ENCODE data around the gene HCFC2.

DNA sequence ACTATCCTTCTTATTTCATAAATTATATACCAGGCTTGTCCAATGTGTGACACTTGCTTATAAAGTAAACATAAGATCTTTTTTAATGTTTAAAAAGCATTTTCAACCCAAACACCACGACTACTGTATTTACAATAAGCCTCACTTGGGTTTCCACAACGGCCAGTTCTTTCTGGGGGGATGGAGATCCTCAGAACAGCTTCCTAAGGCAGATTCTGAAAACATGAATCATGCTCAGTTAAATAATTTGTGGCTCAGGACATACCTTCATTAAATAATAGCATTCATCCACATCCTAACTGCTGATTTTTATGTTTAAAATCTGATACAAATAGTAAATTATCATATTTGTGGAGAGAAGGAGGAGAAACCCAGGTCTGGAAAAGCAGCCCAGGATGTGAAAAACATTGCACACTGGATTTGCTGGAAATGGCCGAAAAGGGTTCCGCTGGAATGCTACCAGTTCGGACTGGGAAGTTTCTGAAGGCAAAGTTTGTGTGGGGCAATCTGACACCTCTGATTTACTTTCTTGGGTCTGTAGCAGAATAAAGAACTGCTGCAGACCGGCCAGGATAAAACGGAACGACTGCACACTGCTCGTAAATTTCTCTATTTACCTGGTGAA, 14.9 kb upstream of the HCFC2 start:
- TF ChIP-seq ZBTB11 (tag by site-specific recombination; conservative IDR thresholded peaks at IDR 0.05; ENCODE audit: low read depth) (no peak), ZNF530 (tag by site-specific recombination; IDR thresholded peaks at IDR 0.05; ENCODE audit: low read depth) (no peak), ZFP3 (tag by site-specific recombination; IDR thresholded peaks at IDR 0.05; ENCODE audit: low read depth) (no peak), ZNF174 (tag by site-specific recombination; IDR thresholded peaks at IDR 0.05) (no peak), ZSCAN30 (tag by site-specific recombination; IDR thresholded peaks at IDR 0.05) (no peak)
- TF ChIP-seq, protein P1, sequence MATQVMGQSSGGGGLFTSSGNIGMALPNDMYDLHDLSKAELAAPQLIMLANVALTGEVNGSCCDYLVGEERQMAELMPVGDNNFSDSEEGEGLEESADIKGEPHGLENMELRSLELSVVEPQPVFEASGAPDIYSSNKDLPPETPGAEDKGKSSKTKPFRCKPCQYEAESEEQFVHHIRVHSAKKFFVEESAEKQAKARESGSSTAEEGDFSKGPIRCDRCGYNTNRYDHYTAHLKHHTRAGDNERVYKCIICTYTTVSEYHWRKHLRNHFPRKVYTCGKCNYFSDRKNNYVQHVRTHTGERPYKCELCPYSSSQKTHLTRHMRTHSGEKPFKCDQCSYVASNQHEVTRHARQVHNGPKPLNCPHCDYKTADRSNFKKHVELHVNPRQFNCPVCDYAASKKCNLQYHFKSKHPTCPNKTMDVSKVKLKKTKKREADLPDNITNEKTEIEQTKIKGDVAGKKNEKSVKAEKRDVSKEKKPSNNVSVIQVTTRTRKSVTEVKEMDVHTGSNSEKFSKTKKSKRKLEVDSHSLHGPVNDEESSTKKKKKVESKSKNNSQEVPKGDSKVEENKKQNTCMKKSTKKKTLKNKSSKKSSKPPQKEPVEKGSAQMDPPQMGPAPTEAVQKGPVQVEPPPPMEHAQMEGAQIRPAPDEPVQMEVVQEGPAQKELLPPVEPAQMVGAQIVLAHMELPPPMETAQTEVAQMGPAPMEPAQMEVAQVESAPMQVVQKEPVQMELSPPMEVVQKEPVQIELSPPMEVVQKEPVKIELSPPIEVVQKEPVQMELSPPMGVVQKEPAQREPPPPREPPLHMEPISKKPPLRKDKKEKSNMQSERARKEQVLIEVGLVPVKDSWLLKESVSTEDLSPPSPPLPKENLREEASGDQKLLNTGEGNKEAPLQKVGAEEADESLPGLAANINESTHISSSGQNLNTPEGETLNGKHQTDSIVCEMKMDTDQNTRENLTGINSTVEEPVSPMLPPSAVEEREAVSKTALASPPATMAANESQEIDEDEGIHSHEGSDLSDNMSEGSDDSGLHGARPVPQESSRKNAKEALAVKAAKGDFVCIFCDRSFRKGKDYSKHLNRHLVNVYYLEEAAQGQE (tag by site-specific recombination; IDR thresholded peaks at IDR 0.05), result no peak
- TF ChIP-seq, protein P2, sequence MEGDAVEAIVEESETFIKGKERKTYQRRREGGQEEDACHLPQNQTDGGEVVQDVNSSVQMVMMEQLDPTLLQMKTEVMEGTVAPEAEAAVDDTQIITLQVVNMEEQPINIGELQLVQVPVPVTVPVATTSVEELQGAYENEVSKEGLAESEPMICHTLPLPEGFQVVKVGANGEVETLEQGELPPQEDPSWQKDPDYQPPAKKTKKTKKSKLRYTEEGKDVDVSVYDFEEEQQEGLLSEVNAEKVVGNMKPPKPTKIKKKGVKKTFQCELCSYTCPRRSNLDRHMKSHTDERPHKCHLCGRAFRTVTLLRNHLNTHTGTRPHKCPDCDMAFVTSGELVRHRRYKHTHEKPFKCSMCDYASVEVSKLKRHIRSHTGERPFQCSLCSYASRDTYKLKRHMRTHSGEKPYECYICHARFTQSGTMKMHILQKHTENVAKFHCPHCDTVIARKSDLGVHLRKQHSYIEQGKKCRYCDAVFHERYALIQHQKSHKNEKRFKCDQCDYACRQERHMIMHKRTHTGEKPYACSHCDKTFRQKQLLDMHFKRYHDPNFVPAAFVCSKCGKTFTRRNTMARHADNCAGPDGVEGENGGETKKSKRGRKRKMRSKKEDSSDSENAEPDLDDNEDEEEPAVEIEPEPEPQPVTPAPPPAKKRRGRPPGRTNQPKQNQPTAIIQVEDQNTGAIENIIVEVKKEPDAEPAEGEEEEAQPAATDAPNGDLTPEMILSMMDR (tag by site-specific recombination; IDR thresholded peaks at IDR 0.05), result no peak
